OCI-LY3 (cell line): ENCODE measurements around the gene PYGM.

ENCODE experiments used
- H2AFZ ChIP-seq: fragments of 200-600, 300-600 bp; shearing (Covaris generic); 2 replicates; pipeline ENCODE4 v1.6.0; 2014; ENCODE audit warnings: antibody characterized with exemption, low read depth, low read length
- H3K27ac ChIP-seq: fragments of 200-600, 300-600 bp; sonication (generic); 2 replicates; pipeline ENCODE4 v1.5.1; 2014; ENCODE audit warnings: mild to moderate bottlenecking, low read length, moderate library complexity, mixed read lengths
- H3K27me3 ChIP-seq: fragments of 200-600, 300-600 bp; sonication (generic); 2 replicates; pipeline ENCODE4 v1.6.1; 2014; ENCODE audit warnings: low read depth, low read length, mixed read lengths
- H3K36me3 ChIP-seq: fragments of 200-600, 300-600 bp; sonication (generic); replicated peaks from 2 replicates; pipeline ENCODE3; 2014; ENCODE audit warnings: low read depth, low read length, mixed read lengths
- H3K4me1 ChIP-seq: fragments of 300-600, 200-600 bp; sonication (generic); 2 replicates; pipeline ENCODE4 v1.6.1; 2014; ENCODE audit warnings: low read length, mixed read lengths
- H3K4me2 ChIP-seq: fragments of 200-600, 300-600 bp; sonication (generic); 2 replicates; pipeline ENCODE4 v1.6.1; 2014; ENCODE audit warnings: low read length, mixed read lengths
- H3K4me3 ChIP-seq: fragments of 300-600, 200-600 bp; sonication (generic); 2 replicates; pipeline ENCODE4 v1.5.1; 2014; ENCODE audit warnings: antibody characterized with exemption, mild to moderate bottlenecking, low read length, moderate library complexity
- H3K79me2 ChIP-seq: fragments of 300-600, 200-600 bp; shearing (Covaris generic); 2 replicates; pipeline ENCODE4 v1.6.1; 2014; ENCODE audit warnings: mild to moderate bottlenecking, low read length, mixed read lengths
- H3K9ac ChIP-seq: fragments of 300-600, 200-600 bp; shearing (Covaris generic); 2 replicates; pipeline ENCODE4 v1.6.0; 2014; ENCODE audit warnings: mild to moderate bottlenecking, low read length, moderate library complexity
- H3K9me3 ChIP-seq: fragments of 200-600, 300-600 bp; shearing (Covaris generic); 2 replicates; pipeline ENCODE4 v1.6.1; 2014; ENCODE audit warnings: low read length, mixed read lengths; ENCODE audit not compliant: insufficient read depth
- H4K20me1 ChIP-seq: fragments of 200-600, 300-600 bp; sonication (generic); 2 replicates; pipeline ENCODE4 v1.6.1; 2016; ENCODE audit warnings: low read length, mixed read lengths; ENCODE audit not compliant: insufficient read depth
- CTCF ChIP-seq: fragments of 200-600, 300-600 bp; sonication (generic); IDR thresholded peaks from 2 replicates; pipeline ENCODE4 v1.5.1; 2014; ENCODE audit warnings: antibody characterized with exemption, low read length, low read depth
- EZH2phosphoT487 ChIP-seq: fragments of 200-600 bp; shearing (Covaris generic); IDR thresholded peaks from 2 replicates; pipeline ENCODE4 v1.6.1; 2018; ENCODE audit warnings: antibody characterized with exemption, mixed run types, low read depth

PYGM gene

GRCh38 chr11:64801561-64802369 lies 42.0 kb upstream of the PYGM start:
- Histone ChIP-seq H3K4me2 (peak overlapping the region; percentile 99), H3K79me2 (peaks cover 16% of the 10 kb centered on the region), H3K9me3 (no peaks in the 10 kb centered on the region), H2AFZ (peak overlapping the region; percentile 47; the same call in 1 of the 2 replicates), H3K4me1 (peaks cover 19% of the 10 kb centered on the region), H3K27ac (peak overlapping the region; percentile 45), H3K9ac (peak overlapping the region; percentile 77), H3K27me3 (no peaks in the 10 kb centered on the region), H4K20me1 (no peaks in the 10 kb centered on the region), H3K4me3 (peak overlapping the region; percentile 95), H3K36me3 (peaks cover 33% of the 10 kb centered on the region)
- no peak for TF ChIP-seq EZH2phosphoT487
- TF ChIP-seq CTCF: no peak

GRCh38 chr11:64801158-64801464 lies 41.3 kb upstream of the PYGM start:
- Histone ChIP-seq H3K27ac (no peak overlapping the region), H3K4me2 (0 out of 2 replicates have a peak overlapping the region, but pooled peaks have one; percentile 99), H3K9me3 (no peaks in the 10 kb centered on the region), H3K9ac (no peak overlapping the region), H3K27me3 (no peaks in the 10 kb centered on the region), H3K4me1 (peaks cover 19% of the 10 kb centered on the region), H2AFZ (no peak overlapping the region), H3K79me2 (peaks cover 16% of the 10 kb centered on the region), H4K20me1 (no peaks in the 10 kb centered on the region), H3K4me3 (no peak overlapping the region), H3K36me3 (peaks cover 40% of the 10 kb centered on the region)
- no peak for TF ChIP-seq CTCF
- TF ChIP-seq EZH2phosphoT487: no peak

GRCh38 chr11:64800303-64801157 lies 40.8 kb upstream of the PYGM start:
- Histone ChIP-seq H4K20me1 (no peaks in the 10 kb centered on the region), H3K4me2 (no peak overlapping the region), H3K27ac (no peak overlapping the region), H3K27me3 (no peaks in the 10 kb centered on the region), H3K36me3 (peaks cover 45% of the 10 kb centered on the region), H2AFZ (no peak overlapping the region), H3K4me1 (peaks cover 19% of the 10 kb centered on the region), H3K4me3 (no peak overlapping the region), H3K9me3 (no peaks in the 10 kb centered on the region), H3K9ac (no peak overlapping the region), H3K79me2 (peaks cover 16% of the 10 kb centered on the region)
- no peak for TF ChIP-seq EZH2phosphoT487

- Histone ChIP-seq H3K4me2 (no peak overlapping the region), H3K9me3 (no peaks in the 10 kb centered on the region), H3K27ac (no peak overlapping the region), H4K20me1 (no peaks in the 10 kb centered on the region), H3K4me1 (peaks cover 19% of the 10 kb centered on the region), H3K9ac (no peak overlapping the region), H3K4me3 (no peak overlapping the region), H3K79me2 (peaks cover 16% of the 10 kb centered on the region), H3K27me3 (no peaks in the 10 kb centered on the region), H2AFZ (no peak overlapping the region), H3K36me3 (peaks cover 44% of the 10 kb centered on the region)
- TF ChIP-seq EZH2phosphoT487 (no peak), CTCF (no peak)
Measured at GRCh38 chr11:64799623-64800302, 40.0 kb upstream of the PYGM start.
